Panc1 (cell line): ENCODE measurements around the gene CDK14. TPM values are rescaled to one million over a fixed set of nuclear protein-coding genes. Genes with fewer than 3 reads are reported as not detected.

Experiments used
- ATAC-seq: fragments of 200-7000 bp; cut with Tn5 transposase; 2 replicates; pipeline ENCODE4 v1.9.1; 2020; ENCODE audit warnings: mild to moderate bottlenecking, moderate library complexity
- BruUV-seq: library from RNA; stranded (reverse); fragments of 400-500 nt; replicated peaks from 2 replicates; lab custom pipeline; 2021; lab: Mats Ljungman, UMichigan
- CTCF ChIA-PET: fragments of 300-600 bp; sonication (Branson Sonifier 250); formaldehyde crosslinking; loops from one replicate; lab custom pipeline; 2022; ENCODE audit warnings: antibody characterized with exemption; lab: Charles Lee
- POLR2A ChIA-PET: fragments of 300-600 bp; sonication (Branson Sonifier 250); formaldehyde crosslinking; loops from one replicate; lab custom pipeline; 2022; ENCODE audit warnings: antibody characterized with exemption; lab: Charles Lee
- DNase-seq: peaks from one replicate; pipeline ENCODE4 v3.0.0-alpha.2; 2010; ENCODE audit warnings: low read depth, low spot score
- H3K27ac ChIP-seq: 2 replicates; pipeline ENCODE4 v1.5.1; 2011; ENCODE audit warnings: mild to moderate bottlenecking, low read length, inconsistent platforms
- H3K27me3 ChIP-seq: fragments of 200-500 bp; sonication (Bioruptor generic); 2 replicates; pipeline ENCODE4 v1.6.0; 2014; ENCODE audit warnings: low read length, inconsistent platforms; ENCODE audit not compliant: control insufficient read depth, insufficient read depth
- H3K36me3 ChIP-seq: fragments of 200-500 bp; sonication (Bioruptor generic); 2 replicates; pipeline ENCODE4 v1.5.1; 2014; ENCODE audit warnings: inconsistent platforms, mild to moderate bottlenecking, low read length, moderate library complexity; ENCODE audit not compliant: control insufficient read depth, insufficient read depth
- H3K4me1 ChIP-seq: 2 replicates; pipeline ENCODE4 v1.5.1; 2011; ENCODE audit warnings: inconsistent platforms, mild to moderate bottlenecking, low read length, moderate library complexity; ENCODE audit not compliant: control insufficient read depth, insufficient read depth
- H3K4me3 ChIP-seq, 2 experiments: 2 replicates each; pipeline ENCODE4 v1.5.1; 2011 to 2012; ENCODE audit warnings: low read depth in 2 of 2, low read length in 2 of 2, mild to moderate bottlenecking in 2 of 2, inconsistent platforms in 1 of 2, moderate library complexity in 1 of 2
- H3K9me3 ChIP-seq: fragments of 200-500 bp; sonication (Bioruptor generic); 2 replicates; pipeline ENCODE4 v1.5.1; 2014; ENCODE audit warnings: low read depth, mild to moderate bottlenecking, inconsistent platforms, low read length, moderate library complexity; ENCODE audit not compliant: control insufficient read depth, insufficient read depth
- POLR2AphosphoS5 ChIP-seq: IDR thresholded peaks from 2 replicates; pipeline ENCODE4 v1.6.1; 2012; ENCODE audit warnings: mild to moderate bottlenecking, low read depth, low read length, moderate library complexity
- SIN3A ChIP-seq: IDR thresholded peaks from 2 replicates; pipeline ENCODE4 v1.6.1; 2012; ENCODE audit warnings: low read depth, mild to moderate bottlenecking, low read length, moderate library complexity, borderline replicate concordance; ENCODE audit not compliant: insufficient read depth
- TCF7L2 ChIP-seq: IDR thresholded peaks from 2 replicates; pipeline ENCODE4 v1.6.1; 2011; ENCODE audit warnings: mild to moderate bottlenecking, low read depth, low read length, inconsistent platforms
- in situ Hi-C: cut with HindIII; loops from 2 replicates; pipeline ENCODE4 v1.10.0; 2016; ENCODE audit warnings: low sequenced_read_pairs, low pct_unique_long_range_greater_than_20kb
- intact Hi-C: fragments of 100-400 bp; cut with micrococcal nuclease; formaldehyde crosslinking; loops from one replicate; pipeline ENCODE4 v1.10.0; 2022; ENCODE audit not compliant: unreplicated experiment
- total RNA-seq: library from RNA; stranded (reverse); gene quantifications from one replicate; pipeline ENCODE4 v1.2.1, GENCODE V29; 2021; ENCODE audit not compliant: unreplicated experiment
- TF ChIP-seq, protein P1 (sequence below), 2 experiments: IDR thresholded peaks; 2 replicates each; pipeline ENCODE4 v1.6.1; 2011 to 2012; ENCODE audit warnings: low read depth in 2 of 2, control low read depth in 1 of 2, low read length in 1 of 2, mild to moderate bottlenecking in 1 of 2, moderate library complexity in 1 of 2; ENCODE audit not compliant: insufficient read depth in 1 of 2
- TF ChIP-seq, protein P2 (sequence below): fragments of 450-650 bp; IDR thresholded peaks from 2 replicates; pipeline ENCODE4 v1.5.1; 2017; ENCODE audit warnings: mild to moderate bottlenecking

Gene CDK14
- total RNA-seq, 1 experiment from 2014 or later: 3.0 TPM

DNA sequence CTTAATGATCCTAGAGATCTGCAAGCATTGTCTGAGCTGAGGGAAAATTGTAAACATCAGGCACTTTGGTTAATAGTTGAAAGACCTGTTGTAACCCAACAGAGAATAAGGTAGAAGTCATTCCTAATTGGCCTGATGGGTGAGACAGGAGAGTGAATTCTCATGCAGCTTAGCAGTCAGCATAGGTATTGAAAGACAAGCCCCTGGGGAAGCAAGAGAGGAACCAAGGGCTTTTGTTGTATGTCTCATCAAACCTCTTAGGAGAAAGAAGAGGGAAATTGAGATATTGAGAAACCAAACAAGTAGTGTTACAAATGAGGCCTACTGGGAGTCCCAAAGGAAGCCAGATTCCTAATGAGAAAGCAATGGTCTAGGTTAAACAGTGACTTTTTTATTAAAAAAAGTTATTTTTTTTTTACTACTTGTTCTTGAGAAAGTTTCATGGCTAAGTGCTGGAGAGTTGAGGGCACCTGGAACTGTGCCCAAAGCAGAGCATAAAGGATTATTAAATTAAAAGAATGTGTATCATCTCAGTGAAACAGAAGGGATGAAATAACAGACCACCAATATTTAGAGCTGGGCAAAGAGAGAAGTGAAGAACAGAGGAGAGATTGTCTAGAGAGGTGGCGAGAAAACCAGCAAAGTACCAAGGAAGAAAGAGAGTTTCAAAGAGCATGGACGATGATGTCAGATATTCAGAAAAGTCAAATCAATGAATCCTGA, 168.9 kb downstream of the CDK14 start:
- CTCF ChIA-PET: no interaction called here
- no peaks in the 10 kb centered on the region for H3K9me3 ChIP-seq
- ATAC-seq (no peak), DNase-seq (no peak)
- H3K27me3 ChIP-seq: no peaks in the 10 kb centered on the region
- no peak overlapping the region for H3K27ac ChIP-seq
- in situ Hi-C loops (no loop called here), intact Hi-C loops (no loop called here)
- no peaks in the 10 kb centered on the region for H3K36me3 ChIP-seq
- TF ChIP-seq, protein P1, sequence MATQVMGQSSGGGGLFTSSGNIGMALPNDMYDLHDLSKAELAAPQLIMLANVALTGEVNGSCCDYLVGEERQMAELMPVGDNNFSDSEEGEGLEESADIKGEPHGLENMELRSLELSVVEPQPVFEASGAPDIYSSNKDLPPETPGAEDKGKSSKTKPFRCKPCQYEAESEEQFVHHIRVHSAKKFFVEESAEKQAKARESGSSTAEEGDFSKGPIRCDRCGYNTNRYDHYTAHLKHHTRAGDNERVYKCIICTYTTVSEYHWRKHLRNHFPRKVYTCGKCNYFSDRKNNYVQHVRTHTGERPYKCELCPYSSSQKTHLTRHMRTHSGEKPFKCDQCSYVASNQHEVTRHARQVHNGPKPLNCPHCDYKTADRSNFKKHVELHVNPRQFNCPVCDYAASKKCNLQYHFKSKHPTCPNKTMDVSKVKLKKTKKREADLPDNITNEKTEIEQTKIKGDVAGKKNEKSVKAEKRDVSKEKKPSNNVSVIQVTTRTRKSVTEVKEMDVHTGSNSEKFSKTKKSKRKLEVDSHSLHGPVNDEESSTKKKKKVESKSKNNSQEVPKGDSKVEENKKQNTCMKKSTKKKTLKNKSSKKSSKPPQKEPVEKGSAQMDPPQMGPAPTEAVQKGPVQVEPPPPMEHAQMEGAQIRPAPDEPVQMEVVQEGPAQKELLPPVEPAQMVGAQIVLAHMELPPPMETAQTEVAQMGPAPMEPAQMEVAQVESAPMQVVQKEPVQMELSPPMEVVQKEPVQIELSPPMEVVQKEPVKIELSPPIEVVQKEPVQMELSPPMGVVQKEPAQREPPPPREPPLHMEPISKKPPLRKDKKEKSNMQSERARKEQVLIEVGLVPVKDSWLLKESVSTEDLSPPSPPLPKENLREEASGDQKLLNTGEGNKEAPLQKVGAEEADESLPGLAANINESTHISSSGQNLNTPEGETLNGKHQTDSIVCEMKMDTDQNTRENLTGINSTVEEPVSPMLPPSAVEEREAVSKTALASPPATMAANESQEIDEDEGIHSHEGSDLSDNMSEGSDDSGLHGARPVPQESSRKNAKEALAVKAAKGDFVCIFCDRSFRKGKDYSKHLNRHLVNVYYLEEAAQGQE (IDR thresholded peaks at IDR 0.05; ENCODE audit: insufficient read depth in 1 of 2, low read depth in 2 of 2, low read length in 1 of 2): no peak
- no peak for TF ChIP-seq TCF7L2
- TF ChIP-seq SIN3A: no peak
- TF ChIP-seq, protein P2, sequence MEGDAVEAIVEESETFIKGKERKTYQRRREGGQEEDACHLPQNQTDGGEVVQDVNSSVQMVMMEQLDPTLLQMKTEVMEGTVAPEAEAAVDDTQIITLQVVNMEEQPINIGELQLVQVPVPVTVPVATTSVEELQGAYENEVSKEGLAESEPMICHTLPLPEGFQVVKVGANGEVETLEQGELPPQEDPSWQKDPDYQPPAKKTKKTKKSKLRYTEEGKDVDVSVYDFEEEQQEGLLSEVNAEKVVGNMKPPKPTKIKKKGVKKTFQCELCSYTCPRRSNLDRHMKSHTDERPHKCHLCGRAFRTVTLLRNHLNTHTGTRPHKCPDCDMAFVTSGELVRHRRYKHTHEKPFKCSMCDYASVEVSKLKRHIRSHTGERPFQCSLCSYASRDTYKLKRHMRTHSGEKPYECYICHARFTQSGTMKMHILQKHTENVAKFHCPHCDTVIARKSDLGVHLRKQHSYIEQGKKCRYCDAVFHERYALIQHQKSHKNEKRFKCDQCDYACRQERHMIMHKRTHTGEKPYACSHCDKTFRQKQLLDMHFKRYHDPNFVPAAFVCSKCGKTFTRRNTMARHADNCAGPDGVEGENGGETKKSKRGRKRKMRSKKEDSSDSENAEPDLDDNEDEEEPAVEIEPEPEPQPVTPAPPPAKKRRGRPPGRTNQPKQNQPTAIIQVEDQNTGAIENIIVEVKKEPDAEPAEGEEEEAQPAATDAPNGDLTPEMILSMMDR: no peak
- TF ChIP-seq POLR2AphosphoS5: no peak
- POLR2A ChIA-PET: no interaction called here
- H3K4me3 ChIP-seq: no peak overlapping the region
- H3K4me1 ChIP-seq: no peaks in the 10 kb centered on the region
- no TSS peak for BruUV-seq

DNA sequence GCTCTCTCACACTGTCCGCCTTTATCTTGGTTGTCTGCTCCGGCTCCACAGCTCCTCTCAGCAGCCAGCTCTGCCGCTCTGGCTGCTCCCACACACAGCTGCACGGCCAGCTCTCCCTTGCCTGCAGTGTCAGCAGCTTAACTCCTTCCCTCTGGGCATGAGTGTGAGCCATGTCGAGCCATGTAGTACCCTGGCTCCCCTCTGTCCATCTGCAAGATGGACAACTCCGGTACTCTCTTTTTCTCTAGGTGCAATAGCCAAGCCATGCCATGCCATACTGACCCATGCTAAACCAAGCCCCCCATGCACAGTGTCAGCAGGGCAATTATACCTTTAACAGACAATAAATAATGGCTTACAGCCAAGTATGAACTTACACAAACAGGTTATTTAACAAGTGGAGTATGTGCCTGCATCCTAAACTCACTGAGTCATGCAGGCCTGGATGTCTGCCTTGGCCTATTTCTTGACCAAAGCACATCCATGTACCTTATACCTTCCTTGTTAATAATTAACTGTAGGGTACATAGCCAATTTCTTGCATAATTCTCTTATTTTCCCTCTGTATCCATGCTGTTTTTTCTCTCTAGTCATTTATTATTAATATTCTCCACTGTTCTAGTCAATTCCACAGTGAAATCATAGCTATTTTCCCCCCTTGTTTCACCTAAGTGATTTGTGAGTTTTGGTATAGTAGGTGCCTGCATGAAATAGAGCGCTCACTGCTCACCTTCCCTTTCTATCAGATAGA, 170.9 kb downstream of the CDK14 start:
- no peaks in the 10 kb centered on the region for H3K9me3 ChIP-seq
- ChIA-PET CTCF (no interaction called here), POLR2A (no interaction called here)
- no peak; the same call in 1 of the 2 replicates for ATAC-seq
- intact Hi-C loops: no loop called here
- H3K27ac ChIP-seq: no peak overlapping the region
- H3K27me3 ChIP-seq: no peaks in the 10 kb centered on the region
- H3K4me3 ChIP-seq: no peak overlapping the region
- BruUV-seq: no TSS peak
- in situ Hi-C loops: no loop called here
- H3K4me1 ChIP-seq: no peaks in the 10 kb centered on the region
- no peaks in the 10 kb centered on the region for H3K36me3 ChIP-seq
- DNase-seq: no peak
- TF ChIP-seq, protein P2: no peak
- no peak for TF ChIP-seq SIN3A
- TF ChIP-seq TCF7L2: no peak
- no peak for TF ChIP-seq POLR2AphosphoS5
- TF ChIP-seq, protein P1 (IDR thresholded peaks at IDR 0.05; ENCODE audit: insufficient read depth in 1 of 2, low read depth in 2 of 2, low read length in 1 of 2): no peak
